ENCODE data around the gene RBM38.

DNA sequence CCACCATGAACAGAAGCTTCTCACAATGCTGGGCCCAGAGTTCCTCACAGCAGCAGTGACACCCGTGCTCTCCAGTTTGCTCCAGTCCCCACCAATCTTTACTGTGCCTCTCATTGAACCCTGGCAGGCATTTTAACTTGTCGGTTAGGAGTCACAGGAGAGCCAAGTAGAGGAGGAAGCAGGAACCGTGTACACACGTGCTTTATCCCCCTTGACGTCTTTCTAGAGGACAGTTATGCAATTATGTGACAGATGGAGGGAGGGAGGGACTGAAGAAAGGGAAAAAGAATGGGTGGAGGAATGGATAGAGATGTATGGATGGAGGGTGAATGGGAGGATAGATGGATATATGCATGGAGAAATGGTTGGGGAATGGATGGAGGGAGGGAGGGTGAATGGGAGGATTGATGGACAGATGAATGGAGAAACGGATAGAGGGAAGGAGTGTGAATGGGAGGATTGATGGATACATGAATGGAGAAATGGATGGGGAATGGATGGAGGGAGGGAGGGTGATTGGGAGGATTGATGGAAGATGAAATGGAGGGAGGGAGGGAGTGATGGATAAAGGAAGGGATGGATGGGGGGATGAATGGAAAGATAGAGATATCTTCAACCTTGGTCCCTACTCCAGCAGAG, 26.0 kb downstream of the RBM38 start:
- TF ChIP-seq, protein P1, sequence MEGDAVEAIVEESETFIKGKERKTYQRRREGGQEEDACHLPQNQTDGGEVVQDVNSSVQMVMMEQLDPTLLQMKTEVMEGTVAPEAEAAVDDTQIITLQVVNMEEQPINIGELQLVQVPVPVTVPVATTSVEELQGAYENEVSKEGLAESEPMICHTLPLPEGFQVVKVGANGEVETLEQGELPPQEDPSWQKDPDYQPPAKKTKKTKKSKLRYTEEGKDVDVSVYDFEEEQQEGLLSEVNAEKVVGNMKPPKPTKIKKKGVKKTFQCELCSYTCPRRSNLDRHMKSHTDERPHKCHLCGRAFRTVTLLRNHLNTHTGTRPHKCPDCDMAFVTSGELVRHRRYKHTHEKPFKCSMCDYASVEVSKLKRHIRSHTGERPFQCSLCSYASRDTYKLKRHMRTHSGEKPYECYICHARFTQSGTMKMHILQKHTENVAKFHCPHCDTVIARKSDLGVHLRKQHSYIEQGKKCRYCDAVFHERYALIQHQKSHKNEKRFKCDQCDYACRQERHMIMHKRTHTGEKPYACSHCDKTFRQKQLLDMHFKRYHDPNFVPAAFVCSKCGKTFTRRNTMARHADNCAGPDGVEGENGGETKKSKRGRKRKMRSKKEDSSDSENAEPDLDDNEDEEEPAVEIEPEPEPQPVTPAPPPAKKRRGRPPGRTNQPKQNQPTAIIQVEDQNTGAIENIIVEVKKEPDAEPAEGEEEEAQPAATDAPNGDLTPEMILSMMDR (IDR thresholded peaks at IDR 0.05): no peak
- TF ChIP-seq POLR2A (IDR thresholded peaks at IDR 0.05): no peak

Data from vagina (tissue), 2 donors.